ENCODE data around the gene SLC35B4.

The SLC35B4 gene

GRCh38 chr7:134289423-134289822, 27.3 kb downstream of the SLC35B4 start:
- no peak for ATAC-seq
- no peak overlapping the region for H3K27ac Mint-ChIP-seq

GRCh38 chr7:134287916-134288659, 28.6 kb downstream of the SLC35B4 start:
- DNase-seq (no peak), ATAC-seq (no peak)
- Mint-ChIP-seq H3K4me3 (no peak overlapping the region), H3K27ac (no peak overlapping the region), H3K9me3 (no peaks in the 10 kb centered on the region), H3K27me3 (peaks cover 14% of the 10 kb centered on the region), H3K4me1 (no peaks in the 10 kb centered on the region)

More at GRCh38 chr7:134289423-134289822, 27.3 kb downstream of the SLC35B4 start:
- no peak for DNase-seq
- no peaks in the 10 kb centered on the region for H3K4me1 Mint-ChIP-seq
- peaks cover under 1% of the 10 kb centered on the region for H3K27me3 Mint-ChIP-seq
- no peaks in the 10 kb centered on the region for H3K9me3 Mint-ChIP-seq
- H3K4me3 Mint-ChIP-seq = no peak overlapping the region

- peaks cover 38% of the 10 kb centered on the region for H3K27me3 Mint-ChIP-seq
- no peaks in the 10 kb centered on the region for H3K4me1 Mint-ChIP-seq
- no peak for ATAC-seq
- no peaks in the 10 kb centered on the region for H3K9me3 Mint-ChIP-seq
- DNase-seq = no peak
- no peak overlapping the region for H3K27ac Mint-ChIP-seq
- H3K4me3 Mint-ChIP-seq = no peak overlapping the region
These were observed 31.8 kb downstream of the SLC35B4 start for GRCh38 chr7:134284952-134285351.

- Mint-ChIP-seq H3K9me3 (no peaks in the 10 kb centered on the region), H3K27me3 (peaks cover 38% of the 10 kb centered on the region), H3K27ac (no peak overlapping the region), H3K4me3 (no peak overlapping the region), H3K4me1 (no peaks in the 10 kb centered on the region)
- ATAC-seq = no peak
- DNase-seq = no peak
These were observed 32.7 kb downstream of the SLC35B4 start for GRCh38 chr7:134284011-134284410.

- Mint-ChIP-seq H3K4me3 (no peak overlapping the region), H3K27ac (no peak overlapping the region), H3K4me1 (no peaks in the 10 kb centered on the region), H3K9me3 (no peaks in the 10 kb centered on the region), H3K27me3 (peaks cover 47% of the 10 kb centered on the region)
- DNase-seq (no peak), ATAC-seq (no peak)
These were observed 36.2 kb downstream of the SLC35B4 start for GRCh38 chr7:134280508-134280907.

- no peaks in the 10 kb centered on the region for H3K4me1 Mint-ChIP-seq
- H3K9me3 Mint-ChIP-seq = no peaks in the 10 kb centered on the region
- no peak for DNase-seq
These were observed 36.8 kb downstream of the SLC35B4 start for GRCh38 chr7:134279898-134280297.

GRCh38 chr7:134279336-134279735, 37.4 kb downstream of the SLC35B4 start:
- H3K27ac Mint-ChIP-seq = peak overlapping the region in 1 of 2 donors; percentile 34
- no peaks in the 10 kb centered on the region for H3K9me3 Mint-ChIP-seq
- H3K27me3 Mint-ChIP-seq = peaks cover 53% of the 10 kb centered on the region
- no peaks in the 10 kb centered on the region for H3K4me1 Mint-ChIP-seq
- DNase-seq (no peak), ATAC-seq (no peak)
- H3K4me3 Mint-ChIP-seq = no peak overlapping the region

More at GRCh38 chr7:134279898-134280297, 36.8 kb downstream of the SLC35B4 start:
- no peak overlapping the region for H3K4me3 Mint-ChIP-seq
- H3K27ac Mint-ChIP-seq = no peak overlapping the region
- ATAC-seq = no peak
- peaks cover 53% of the 10 kb centered on the region for H3K27me3 Mint-ChIP-seq

- ATAC-seq (no peak), DNase-seq (no peak)
- H3K27me3 Mint-ChIP-seq = peaks cover 46% of the 10 kb centered on the region
- H3K4me1 Mint-ChIP-seq = no peaks in the 10 kb centered on the region
- H3K4me3 Mint-ChIP-seq = no peak overlapping the region
- no peaks in the 10 kb centered on the region for H3K9me3 Mint-ChIP-seq
- H3K27ac Mint-ChIP-seq = no peak overlapping the region
These were observed 38.1 kb downstream of the SLC35B4 start for GRCh38 chr7:134278502-134279153.

- no peaks in the 10 kb centered on the region for H3K4me1 Mint-ChIP-seq
- peaks cover 36% of the 10 kb centered on the region for H3K27me3 Mint-ChIP-seq
- ATAC-seq (no peak), DNase-seq (no peak)
- H3K27ac Mint-ChIP-seq = no peak overlapping the region
- no peaks in the 10 kb centered on the region for H3K9me3 Mint-ChIP-seq
- no peak overlapping the region for H3K4me3 Mint-ChIP-seq
These were observed 39.8 kb downstream of the SLC35B4 start for GRCh38 chr7:134276951-134277350.

GRCh38 chr7:134262322-134262721, 54.4 kb downstream of the SLC35B4 start:
- Mint-ChIP-seq H3K4me1 (no peaks in the 10 kb centered on the region), H3K27ac (no peak overlapping the region), H3K9me3 (peaks cover 9 to 15% of the 10 kb centered on the region in 2 donors), H3K27me3 (no peaks in the 10 kb centered on the region), H3K4me3 (no peak overlapping the region)
- no peak for DNase-seq
- no peak for ATAC-seq

- ATAC-seq (no peak), DNase-seq (no peak)
- Mint-ChIP-seq H3K4me3 (no peak overlapping the region), H3K4me1 (no peaks in the 10 kb centered on the region), H3K9me3 (peaks cover 4 to 8% of the 10 kb centered on the region in 2 donors), H3K27ac (no peak overlapping the region), H3K27me3 (peaks cover 10% of the 10 kb centered on the region)
These were observed 60.9 kb downstream of the SLC35B4 start for GRCh38 chr7:134255814-134256213.

- Mint-ChIP-seq H3K4me3 (no peak overlapping the region), H3K4me1 (no peaks in the 10 kb centered on the region), H3K27ac (no peak overlapping the region), H3K27me3 (peaks cover 14% of the 10 kb centered on the region), H3K9me3 (peaks cover 4 to 8% of the 10 kb centered on the region in 2 donors)
- DNase-seq = no peak
- ATAC-seq = no peak
These were observed 62.4 kb downstream of the SLC35B4 start for GRCh38 chr7:134254311-134254710.

GRCh38 chr7:134248196-134248595, 68.5 kb downstream of the SLC35B4 start:
- H3K9me3 Mint-ChIP-seq = no peaks in the 10 kb centered on the region
- no peak overlapping the region for H3K27ac Mint-ChIP-seq
- H3K4me3 Mint-ChIP-seq = no peak overlapping the region
- DNase-seq = no peak
- no peaks in the 10 kb centered on the region for H3K4me1 Mint-ChIP-seq
- H3K27me3 Mint-ChIP-seq = peaks cover 7% of the 10 kb centered on the region
- no peak for ATAC-seq

GRCh38 chr7:134246761-134247160, 70.0 kb downstream of the SLC35B4 start:
- no peaks in the 10 kb centered on the region for H3K9me3 Mint-ChIP-seq
- no peaks in the 10 kb centered on the region for H3K4me1 Mint-ChIP-seq
- H3K4me3 Mint-ChIP-seq = no peak overlapping the region
- H3K27ac Mint-ChIP-seq = no peak overlapping the region
- ATAC-seq = no peak
- H3K27me3 Mint-ChIP-seq = peaks cover 7% of the 10 kb centered on the region
- no peak for DNase-seq

- Mint-ChIP-seq H3K27me3 (peaks cover 7% of the 10 kb centered on the region), H3K27ac (no peak overlapping the region), H3K4me1 (no peaks in the 10 kb centered on the region), H3K9me3 (no peaks in the 10 kb centered on the region), H3K4me3 (no peak overlapping the region)
- ATAC-seq (no peak), DNase-seq (no peak)
These were observed 70.4 kb downstream of the SLC35B4 start for GRCh38 chr7:134246347-134246746.

- ATAC-seq = no peak
- DNase-seq = no peak
- no peaks in the 10 kb centered on the region for H3K4me1 Mint-ChIP-seq
- no peak overlapping the region for H3K4me3 Mint-ChIP-seq
- no peak overlapping the region for H3K27ac Mint-ChIP-seq
- H3K9me3 Mint-ChIP-seq = peaks cover 5 to 9% of the 10 kb centered on the region in 2 donors
- no peaks in the 10 kb centered on the region for H3K27me3 Mint-ChIP-seq
These were observed 71.5 kb downstream of the SLC35B4 start for GRCh38 chr7:134245253-134245652.
